Measurements from ENCODE around the gene TAF1A.

Gene TAF1A

GRCh38 chr1:222596696-222597095 is 7.0 kb upstream of the TAF1A start:
- DNase-seq (ENCODE audit: low read depth): no peak

GRCh38 chr1:222594789-222595188 is 5.1 kb upstream of the TAF1A start:
- DNase-seq (ENCODE audit: low read depth): no peak

DNA sequence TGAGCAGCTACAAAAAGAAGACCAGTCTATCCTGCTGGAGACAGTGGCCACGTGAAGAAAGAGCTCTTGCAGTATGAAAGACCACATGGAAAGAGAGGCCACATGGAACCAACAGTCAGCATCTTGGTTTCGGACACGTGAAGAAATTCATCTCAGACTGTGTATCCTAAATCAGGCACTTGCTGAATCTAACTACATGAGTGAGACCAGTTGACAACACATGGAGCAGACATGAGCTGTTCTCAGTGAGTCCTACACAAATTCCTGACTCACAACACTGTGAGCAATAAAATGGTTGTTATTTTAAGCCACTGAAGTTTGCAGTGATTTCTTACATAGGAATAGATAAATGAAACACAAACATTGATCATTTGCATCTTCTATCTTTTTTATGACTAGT is 2.4 kb upstream of the TAF1A start:
- no peak for DNase-seq (ENCODE audit: low read depth)

- DNase-seq (ENCODE audit: low read depth): no peak
Measured at GRCh38 chr1:222588135-222588534, 1.6 kb downstream of the TAF1A start.

GRCh38 chr1:222586842-222587241 is 2.9 kb downstream of the TAF1A start:
- no peak for DNase-seq (ENCODE audit: low read depth)

DNA sequence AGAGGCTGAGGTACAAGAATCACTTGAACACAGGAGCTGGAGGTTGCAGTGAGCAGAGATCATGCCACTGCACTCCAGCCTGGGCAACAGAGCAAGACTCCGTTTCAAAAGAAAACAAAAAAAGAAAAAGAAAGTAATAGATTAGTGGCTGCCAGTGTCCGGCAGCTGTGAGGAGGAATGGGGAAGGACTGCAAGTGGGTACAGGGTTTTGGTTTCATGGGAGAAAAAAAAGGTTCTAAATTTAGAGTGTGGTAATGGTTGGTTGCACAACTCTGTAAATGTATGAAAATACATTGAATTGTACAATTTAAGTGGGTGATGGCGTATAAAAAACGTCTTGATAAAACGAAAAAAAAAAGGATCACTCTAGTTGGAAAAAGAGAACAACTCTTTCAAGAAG is 6.7 kb downstream of the TAF1A start:
- DNase-seq (ENCODE audit: low read depth): no peak

DNA sequence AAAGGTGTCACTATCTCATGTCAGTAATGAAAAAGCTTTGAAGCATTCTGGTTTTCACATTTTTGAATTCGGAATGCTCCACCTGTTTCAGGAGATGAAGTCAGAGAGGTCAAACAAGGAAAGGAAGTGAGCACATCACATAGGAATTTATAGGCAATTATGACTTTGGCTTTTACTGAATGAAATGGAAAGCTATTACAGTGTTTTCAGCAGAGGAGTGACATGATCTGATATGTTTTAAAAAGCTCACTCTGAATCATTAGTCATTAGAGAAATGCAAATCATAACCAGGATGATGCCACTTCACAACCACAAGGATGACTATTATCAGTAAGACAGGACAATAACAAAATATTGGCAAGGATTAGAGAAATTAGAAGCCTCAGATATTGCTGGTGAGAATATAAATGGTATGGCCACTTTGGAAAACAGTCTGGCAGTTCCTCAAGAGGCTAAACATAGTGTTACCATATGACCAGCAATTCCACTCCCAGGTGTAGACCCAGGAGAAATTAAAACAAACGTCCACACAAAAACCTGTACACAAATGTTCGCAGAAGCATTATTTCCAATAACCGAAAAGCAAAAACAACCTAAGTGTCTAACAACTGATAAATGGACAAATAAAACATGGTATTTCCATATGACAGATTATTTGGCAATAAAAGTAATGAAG is 7.5 kb downstream of the TAF1A start:
- no peak for DNase-seq (ENCODE audit: low read depth)

DNA sequence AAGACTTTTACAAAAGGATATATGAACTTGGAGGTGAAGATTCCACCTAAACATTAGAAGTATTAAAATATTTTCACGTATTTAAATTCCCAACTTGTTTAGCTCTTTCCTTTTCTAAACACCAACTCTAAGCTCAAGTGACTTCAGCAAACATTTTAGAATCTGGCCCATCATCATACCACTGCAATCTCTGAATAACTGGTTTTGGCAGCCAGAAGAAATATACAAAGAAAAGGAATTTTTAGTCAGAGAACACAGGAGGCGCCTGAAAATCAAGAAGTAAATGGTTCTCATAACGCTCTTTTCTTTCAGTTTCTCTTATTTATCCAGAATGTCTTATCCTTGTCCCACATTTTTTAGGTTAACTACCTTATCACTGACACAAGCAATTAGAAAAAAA is 10.4 kb downstream of the TAF1A start:
- no peak for DNase-seq (ENCODE audit: low read depth)

DNA sequence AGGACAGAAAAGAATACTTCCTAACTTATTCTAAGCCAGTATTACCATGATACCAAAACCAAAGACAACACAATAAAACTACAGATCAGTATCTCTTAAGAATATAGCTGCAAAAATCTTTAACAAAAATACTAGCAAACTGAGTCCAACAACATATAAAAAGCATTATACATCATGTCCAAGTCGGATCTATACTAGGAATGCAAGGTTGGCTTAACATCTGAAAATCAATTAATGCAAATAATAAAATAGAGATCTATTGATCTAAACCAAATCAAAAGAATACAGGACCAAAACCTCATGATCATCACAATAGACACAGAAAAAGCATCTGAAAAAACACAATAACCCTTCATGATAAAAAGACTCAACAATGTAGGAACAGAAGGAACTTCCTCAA is 18.9 kb downstream of the TAF1A start:
- DNase-seq (ENCODE audit: low read depth): no peak

DNA sequence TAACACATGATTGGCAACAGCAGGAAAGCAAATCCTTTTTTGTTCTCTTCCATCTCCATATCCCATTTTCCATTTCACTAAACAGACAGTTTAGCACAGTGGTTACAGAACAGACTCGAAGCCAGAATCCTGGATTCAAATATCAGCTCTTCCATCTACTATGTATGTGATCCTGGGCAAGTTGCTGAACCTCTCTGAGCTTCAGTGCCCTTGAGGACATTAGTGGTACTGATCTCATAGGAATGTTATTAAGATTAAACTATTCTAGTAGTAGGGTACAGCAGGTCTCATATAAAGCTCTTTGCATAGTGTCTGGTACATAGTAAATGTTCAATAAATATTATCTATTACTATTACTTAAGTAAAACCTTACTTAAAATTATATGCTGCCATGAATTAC is 28.1 kb downstream of the TAF1A start:
- DNase-seq (ENCODE audit: low read depth): no peak

DNA sequence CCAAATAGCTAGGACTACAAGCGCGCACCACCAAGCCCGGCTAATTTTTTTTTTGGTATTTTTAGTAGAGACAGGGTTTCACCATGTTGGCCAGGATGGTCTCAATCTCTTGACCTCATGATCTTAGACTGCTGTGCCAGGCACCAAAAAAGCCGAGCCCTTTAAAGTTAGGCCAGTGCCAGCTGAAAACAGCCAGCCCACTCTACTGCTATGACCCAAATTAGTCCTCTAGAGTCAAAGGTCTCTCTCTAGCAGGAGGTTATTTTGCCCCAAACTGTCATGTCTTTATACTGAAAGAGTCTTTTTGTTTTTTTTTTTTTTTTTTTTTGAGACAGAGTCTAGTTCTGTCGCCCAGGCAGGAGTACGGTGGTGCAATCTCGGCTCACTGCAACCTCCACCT is 32.2 kb downstream of the TAF1A start:
- no peak for DNase-seq (ENCODE audit: low read depth)

- DNase-seq (ENCODE audit: low read depth): peak; percentile 26
Measured at GRCh38 chr1:222557148-222557547, 32.6 kb downstream of the TAF1A start.

DNA sequence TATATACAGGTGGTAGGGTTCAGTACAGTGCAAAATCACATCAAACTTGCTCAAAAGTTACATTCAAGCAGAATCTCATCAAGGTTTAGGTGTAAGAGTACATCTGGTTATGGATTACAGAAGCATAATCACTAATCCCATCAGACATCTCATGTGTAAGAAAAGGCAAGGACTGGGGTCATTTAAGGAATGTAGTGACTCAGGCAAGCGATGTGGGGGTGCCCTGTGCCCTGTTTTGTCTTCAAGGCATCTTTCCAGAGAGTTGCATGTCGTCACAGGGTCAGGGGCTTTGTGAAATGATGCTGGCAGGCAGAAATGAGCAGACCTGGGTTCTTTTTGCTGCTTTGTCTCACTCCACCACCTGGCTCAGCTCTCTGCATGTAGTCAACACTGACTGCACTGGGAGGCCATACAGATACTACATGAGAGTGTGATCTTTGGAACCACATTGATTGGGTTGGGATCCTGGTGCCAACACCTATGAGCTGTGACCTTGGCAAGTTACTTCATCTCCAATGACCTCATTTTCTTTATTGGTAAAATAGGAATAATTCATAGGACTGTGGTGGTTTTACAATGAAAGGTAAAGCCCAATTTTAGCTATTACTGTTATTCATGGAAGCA is 33.6 kb downstream of the TAF1A start:
- peak; percentile 18 for DNase-seq (ENCODE audit: low read depth)

GRCh38 chr1:222554177-222554576 is 35.6 kb downstream of the TAF1A start:
- DNase-seq (ENCODE audit: low read depth): no peak

- no peak for DNase-seq (ENCODE audit: low read depth)
Measured at GRCh38 chr1:222552882-222553281, 36.9 kb downstream of the TAF1A start.

DNA sequence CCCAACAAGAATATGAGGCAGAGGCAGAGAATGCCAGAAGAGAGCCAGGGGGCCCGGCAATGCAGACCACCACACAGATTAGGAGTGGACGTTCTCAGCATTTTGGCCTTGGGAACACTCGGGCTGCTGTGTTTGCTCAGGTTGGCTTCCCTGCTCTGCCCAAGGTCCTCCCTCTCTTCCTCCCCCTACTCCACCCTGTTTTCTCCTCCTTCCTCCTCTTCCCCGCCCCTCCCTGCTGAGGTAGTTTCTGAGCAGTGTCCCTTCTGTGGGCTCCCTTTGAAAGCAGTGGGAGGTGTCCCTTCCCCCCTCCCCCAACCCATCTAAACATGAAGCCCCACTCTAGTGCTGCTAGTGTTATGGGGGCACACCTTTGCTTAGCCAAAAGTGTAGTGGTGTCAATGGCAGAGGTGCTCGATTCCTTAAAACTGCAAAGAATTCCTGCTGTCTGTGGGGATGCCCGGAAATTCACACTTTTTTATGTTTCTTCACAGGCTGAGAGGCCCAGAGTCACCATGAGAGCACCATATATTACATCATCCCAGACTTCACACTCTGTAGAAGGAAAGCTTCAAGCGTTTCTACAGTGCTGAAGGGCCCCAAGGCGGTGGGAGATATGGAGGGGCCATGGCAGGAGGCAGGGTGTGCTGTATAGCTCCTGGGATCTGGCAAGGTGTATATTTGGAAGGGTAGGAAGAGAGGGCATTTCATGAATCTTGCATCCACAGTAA is 41.6 kb downstream of the TAF1A start, which contains the start of gene HHIPL2:
Gene HHIPL2 (minus strand): TSS at position 161 of the 728 bp plus-strand sequence. CDS start 60 bp downstream, at position 101.
- no peak for DNase-seq (ENCODE audit: low read depth)

- no peak for DNase-seq (ENCODE audit: low read depth)
Measured at GRCh38 chr1:222547260-222547614, 42.5 kb downstream of the TAF1A start.

DNA sequence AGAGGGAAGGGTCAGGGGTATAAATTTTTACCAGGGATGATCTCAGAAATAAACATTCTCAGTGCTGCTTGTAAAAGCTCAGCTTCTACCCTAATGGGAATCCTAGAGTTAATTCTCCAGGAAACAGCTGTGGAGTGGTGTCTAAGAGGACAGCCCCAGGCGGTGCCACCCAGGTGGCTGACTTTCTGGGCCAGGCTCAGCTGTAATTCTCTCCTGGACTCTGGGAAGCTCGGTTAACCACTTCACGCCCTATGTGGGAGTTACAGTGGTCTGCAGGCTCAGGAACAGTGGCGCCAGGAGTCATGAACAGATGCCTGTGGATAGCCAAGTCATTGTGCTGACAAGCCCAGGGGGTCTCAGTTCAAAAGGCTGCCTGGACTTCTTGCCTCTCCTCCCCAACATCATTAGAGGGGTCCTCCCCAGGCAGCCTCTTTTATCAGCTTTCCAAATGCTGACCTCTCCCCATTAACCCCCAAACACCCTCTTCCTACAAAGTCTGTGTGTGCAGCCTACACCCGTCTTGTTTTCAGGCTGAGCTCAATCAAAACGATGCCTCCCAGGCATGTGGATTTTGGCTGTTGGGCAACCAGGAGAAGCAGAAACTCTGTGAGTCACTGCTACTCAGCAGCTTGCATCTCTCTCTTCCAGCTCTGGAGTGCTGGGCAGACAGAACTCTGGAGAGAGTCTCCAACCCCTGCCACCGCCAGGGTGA is 43.0 kb downstream of the TAF1A start:
- peak; percentile 30 for DNase-seq (ENCODE audit: low read depth)

DNA sequence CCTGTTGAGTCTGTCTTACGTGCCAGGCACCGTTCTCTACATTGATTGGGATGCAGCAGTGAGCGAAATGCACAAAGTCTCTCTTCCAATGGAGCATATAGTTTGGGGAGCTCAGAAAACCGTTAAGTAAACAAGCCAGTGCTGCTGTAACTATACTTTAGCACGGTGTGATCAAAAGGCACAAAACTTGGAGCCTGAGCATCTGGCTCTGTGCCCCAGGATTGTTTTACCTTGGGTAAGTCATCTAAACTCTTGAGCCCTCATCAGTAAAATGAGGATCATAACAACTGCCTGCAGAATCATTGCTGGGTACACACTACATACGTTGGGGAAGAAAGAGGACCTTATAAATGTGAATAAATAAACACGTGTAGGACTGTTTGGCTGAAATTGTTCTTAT is 43.6 kb downstream of the TAF1A start:
- no peak for DNase-seq (ENCODE audit: low read depth)

DNA sequence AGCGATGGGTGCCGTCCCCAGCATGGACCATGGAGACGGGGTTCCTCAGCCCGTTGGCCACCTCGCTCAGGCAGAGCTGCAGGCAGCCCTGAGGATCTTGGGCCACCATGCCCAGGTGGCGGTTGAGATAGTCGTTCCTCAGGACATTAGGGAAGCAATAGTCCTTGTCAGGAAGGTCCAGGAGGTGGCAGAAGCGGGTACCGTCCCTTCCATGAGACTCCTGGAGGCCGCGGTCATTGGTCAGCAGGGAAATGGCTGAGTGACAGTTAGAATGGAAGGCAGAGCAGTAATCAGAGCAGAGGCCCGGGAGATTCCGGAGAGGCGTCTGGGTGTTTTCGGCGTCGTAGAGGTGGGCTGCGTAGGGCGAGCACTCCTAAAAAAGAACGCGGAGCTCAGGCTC is 45.9 kb downstream of the TAF1A start:
- no peak for DNase-seq (ENCODE audit: low read depth)

GRCh38 chr1:222540598-222540995 is 49.1 kb downstream of the TAF1A start:
- DNase-seq (ENCODE audit: low read depth): no peak

DNA sequence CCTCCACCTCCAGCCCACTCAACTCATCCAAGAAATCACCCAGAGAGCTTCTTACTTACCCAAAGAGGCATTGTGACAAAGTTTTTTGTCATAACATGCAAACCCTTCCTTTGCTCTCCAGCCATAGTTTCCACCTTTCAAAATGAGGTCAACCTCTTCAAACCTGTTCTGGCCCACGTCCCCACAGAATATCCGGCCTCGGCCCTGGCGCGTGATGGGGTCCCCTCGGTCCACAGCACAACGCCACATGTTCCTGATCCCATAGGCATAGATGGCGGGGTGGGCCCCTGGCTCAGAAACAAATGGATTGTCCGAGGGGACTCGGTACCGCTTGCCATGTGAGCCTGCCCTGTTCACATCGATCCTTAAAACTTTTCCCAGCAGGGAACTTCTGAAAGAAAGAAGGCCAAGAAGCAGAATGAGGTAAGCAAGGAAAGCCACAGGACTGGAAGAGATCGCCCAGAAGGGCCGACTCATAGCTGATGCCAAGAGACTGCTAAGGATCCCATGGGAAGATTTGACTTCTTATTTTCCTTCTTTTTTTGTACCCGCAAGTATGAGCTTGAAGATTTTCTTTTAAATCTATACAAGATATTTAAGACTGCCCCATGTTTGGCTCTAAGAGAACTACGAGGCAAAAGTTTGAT is 49.7 kb downstream of the TAF1A start:
- no peak for DNase-seq (ENCODE audit: low read depth)

Measured in non-pigmented ciliary epithelial cell (primary cell).